ENCODE measurements around the gene STOML3.

GRCh38 chr13:39034085-39034484, 43.5 kb upstream of the STOML3 start:
- no peak for TF ChIP-seq CTCF (IDR thresholded peaks at IDR 0.05)
- TF ChIP-seq POLR2A (IDR thresholded peaks at IDR 0.05): no peak

All from lower leg skin (tissue), 3 donors.